Measurements from ENCODE around the gene PRND.

GRCh38 chr20:4699957-4700356, 21.8 kb upstream of the PRND start:
- TF ChIP-seq, protein P1, sequence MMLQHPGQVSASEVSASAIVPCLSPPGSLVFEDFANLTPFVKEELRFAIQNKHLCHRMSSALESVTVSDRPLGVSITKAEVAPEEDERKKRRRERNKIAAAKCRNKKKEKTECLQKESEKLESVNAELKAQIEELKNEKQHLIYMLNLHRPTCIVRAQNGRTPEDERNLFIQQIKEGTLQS (IDR thresholded peaks at IDR 0.05; ENCODE audit: borderline replicate concordance, extremely low read depth, low read depth, low read length): no peak
- TF ChIP-seq, protein P2, sequence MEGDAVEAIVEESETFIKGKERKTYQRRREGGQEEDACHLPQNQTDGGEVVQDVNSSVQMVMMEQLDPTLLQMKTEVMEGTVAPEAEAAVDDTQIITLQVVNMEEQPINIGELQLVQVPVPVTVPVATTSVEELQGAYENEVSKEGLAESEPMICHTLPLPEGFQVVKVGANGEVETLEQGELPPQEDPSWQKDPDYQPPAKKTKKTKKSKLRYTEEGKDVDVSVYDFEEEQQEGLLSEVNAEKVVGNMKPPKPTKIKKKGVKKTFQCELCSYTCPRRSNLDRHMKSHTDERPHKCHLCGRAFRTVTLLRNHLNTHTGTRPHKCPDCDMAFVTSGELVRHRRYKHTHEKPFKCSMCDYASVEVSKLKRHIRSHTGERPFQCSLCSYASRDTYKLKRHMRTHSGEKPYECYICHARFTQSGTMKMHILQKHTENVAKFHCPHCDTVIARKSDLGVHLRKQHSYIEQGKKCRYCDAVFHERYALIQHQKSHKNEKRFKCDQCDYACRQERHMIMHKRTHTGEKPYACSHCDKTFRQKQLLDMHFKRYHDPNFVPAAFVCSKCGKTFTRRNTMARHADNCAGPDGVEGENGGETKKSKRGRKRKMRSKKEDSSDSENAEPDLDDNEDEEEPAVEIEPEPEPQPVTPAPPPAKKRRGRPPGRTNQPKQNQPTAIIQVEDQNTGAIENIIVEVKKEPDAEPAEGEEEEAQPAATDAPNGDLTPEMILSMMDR (IDR thresholded peaks at IDR 0.05 in 2 of 3, conservative IDR thresholded peaks at IDR 0.05 in 1 of 3; ENCODE audit: control insufficient read depth in 2 of 3, extremely low read depth in 1 of 3, insufficient read depth in 1 of 3, low read depth in 3 of 3, low read length in 3 of 3): no peak
- TF ChIP-seq CBX3 (IDR thresholded peaks at IDR 0.05; ENCODE audit: borderline replicate concordance, low read depth) (no peak), POLR2A (IDR thresholded peaks at IDR 0.05; ENCODE audit: low read depth, low read length) (no peak), ETV6 (conservative IDR thresholded peaks at IDR 0.05 in 1 of 2, IDR thresholded peaks at IDR 0.05 in 1 of 2; ENCODE audit: borderline replicate concordance in 1 of 2, low read depth in 1 of 2) (no peak)
